DND-41 (cell line): Measurements from ENCODE around the gene TNS1.

Source experiments
- ATAC-seq: fragments of 200-7000 bp; cut with Tn5 transposase; 3 replicates; pipeline ENCODE4 v1.9.1; 2021; ENCODE audit warnings: low read depth; ENCODE audit not compliant: insufficient read depth
- DNase-seq: peaks from one replicate; pipeline ENCODE4 v3.0.0-alpha.2; 2020
- H2AFZ ChIP-seq: 2 replicates; pipeline ENCODE4 v1.6.0; 2012; ENCODE audit warnings: low read depth, low read length
- H3K27ac ChIP-seq: 2 replicates; pipeline ENCODE4 v1.5.1; 2012; ENCODE audit warnings: low read length, inconsistent platforms
- H3K27me3 ChIP-seq: fragments of 200-600 bp; sonication (generic); 2 replicates; pipeline ENCODE4 v1.6.0; 2012; ENCODE audit warnings: low read length, mild to moderate bottlenecking, inconsistent platforms; ENCODE audit not compliant: insufficient read depth, poor library complexity
- H3K36me3 ChIP-seq: 2 replicates; pipeline ENCODE4 v1.5.1; 2012; ENCODE audit warnings: low read length, inconsistent platforms; ENCODE audit not compliant: insufficient read depth
- H3K4me1 ChIP-seq: 2 replicates; pipeline ENCODE4 v1.5.1; 2012; ENCODE audit warnings: mild to moderate bottlenecking, low read length; ENCODE audit not compliant: insufficient read depth
- H3K4me2 ChIP-seq: 2 replicates; pipeline ENCODE4 v1.6.0; 2012; ENCODE audit warnings: mild to moderate bottlenecking, moderate library complexity, low read length, inconsistent platforms; ENCODE audit not compliant: insufficient read depth
- H3K4me3 ChIP-seq, 2 experiments: fragments of 200-600 bp in 1 of 2; shearing (Covaris generic) in 1 of 2; 2 replicates each; pipeline ENCODE4 v1.5.1; 2012 to 2016; ENCODE audit warnings: inconsistent platforms in 2 of 2, low read length in 2 of 2, mild to moderate bottlenecking in 2 of 2, low read depth in 1 of 2, moderate library complexity in 1 of 2
- H3K79me2 ChIP-seq: 2 replicates; pipeline ENCODE4 v1.6.0; 2012; ENCODE audit warnings: low read length, inconsistent platforms; ENCODE audit not compliant: insufficient read depth
- H3K9ac ChIP-seq: 2 replicates; pipeline ENCODE4 v1.6.0; 2012; ENCODE audit warnings: low read depth, mild to moderate bottlenecking, inconsistent platforms, low read length, moderate library complexity
- H3K9me3 ChIP-seq: 2 replicates; pipeline ENCODE4 v1.5.1; 2012; ENCODE audit warnings: low read length, moderate library complexity, mild to moderate bottlenecking, inconsistent platforms; ENCODE audit not compliant: insufficient read depth, severe bottlenecking
- H4K20me1 ChIP-seq: 2 replicates; pipeline ENCODE4 v1.6.0; 2012; ENCODE audit warnings: low read length; ENCODE audit not compliant: insufficient read depth
- EZH2 ChIP-seq: IDR thresholded peaks from 3 replicates; pipeline ENCODE4 v1.6.1; 2012; ENCODE audit warnings: borderline replicate concordance, low read depth, mild to moderate bottlenecking, moderate library complexity, low read length, inconsistent platforms; ENCODE audit not compliant: severe bottlenecking
- TF ChIP-seq, protein P1 (sequence below): IDR thresholded peaks from 2 replicates; pipeline ENCODE4 v1.5.1; 2012; ENCODE audit warnings: borderline replicate concordance, low read length, moderate library complexity, mild to moderate bottlenecking; ENCODE audit not compliant: poor library complexity, severe bottlenecking; ENCODE audit errors: extremely low read depth

The TNS1 gene

GRCh38 chr2:218016810-218017209 is 14.0 kb upstream of the TNS1 start:
- DNase-seq (no peak), ATAC-seq (no peak)
- no peak overlapping the region for H3K4me3 ChIP-seq
- no peaks in the 10 kb centered on the region for H3K79me2 ChIP-seq
- H3K9me3 ChIP-seq = no peaks in the 10 kb centered on the region
- no peak overlapping the region for H2AFZ ChIP-seq
- H3K4me1 ChIP-seq = no peaks in the 10 kb centered on the region
- H4K20me1 ChIP-seq = peaks cover 10% of the 10 kb centered on the region; the same call in 1 of the 2 replicates
- TF ChIP-seq, protein P1, sequence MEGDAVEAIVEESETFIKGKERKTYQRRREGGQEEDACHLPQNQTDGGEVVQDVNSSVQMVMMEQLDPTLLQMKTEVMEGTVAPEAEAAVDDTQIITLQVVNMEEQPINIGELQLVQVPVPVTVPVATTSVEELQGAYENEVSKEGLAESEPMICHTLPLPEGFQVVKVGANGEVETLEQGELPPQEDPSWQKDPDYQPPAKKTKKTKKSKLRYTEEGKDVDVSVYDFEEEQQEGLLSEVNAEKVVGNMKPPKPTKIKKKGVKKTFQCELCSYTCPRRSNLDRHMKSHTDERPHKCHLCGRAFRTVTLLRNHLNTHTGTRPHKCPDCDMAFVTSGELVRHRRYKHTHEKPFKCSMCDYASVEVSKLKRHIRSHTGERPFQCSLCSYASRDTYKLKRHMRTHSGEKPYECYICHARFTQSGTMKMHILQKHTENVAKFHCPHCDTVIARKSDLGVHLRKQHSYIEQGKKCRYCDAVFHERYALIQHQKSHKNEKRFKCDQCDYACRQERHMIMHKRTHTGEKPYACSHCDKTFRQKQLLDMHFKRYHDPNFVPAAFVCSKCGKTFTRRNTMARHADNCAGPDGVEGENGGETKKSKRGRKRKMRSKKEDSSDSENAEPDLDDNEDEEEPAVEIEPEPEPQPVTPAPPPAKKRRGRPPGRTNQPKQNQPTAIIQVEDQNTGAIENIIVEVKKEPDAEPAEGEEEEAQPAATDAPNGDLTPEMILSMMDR = no peak
- no peak for TF ChIP-seq EZH2
- no peaks in the 10 kb centered on the region for H3K36me3 ChIP-seq
- no peak overlapping the region for H3K9ac ChIP-seq
- H3K27ac ChIP-seq = no peak overlapping the region
- H3K27me3 ChIP-seq = peaks cover 10% of the 10 kb centered on the region
- H3K4me2 ChIP-seq = no peak overlapping the region

- Histone ChIP-seq H3K27me3 (peaks cover 20% of the 10 kb centered on the region), H2AFZ (no peak overlapping the region), H3K4me3 (no peak overlapping the region), H3K9ac (no peak overlapping the region), H3K27ac (no peak overlapping the region), H3K9me3 (no peaks in the 10 kb centered on the region), H3K4me2 (no peak overlapping the region), H3K36me3 (no peaks in the 10 kb centered on the region), H3K4me1 (no peaks in the 10 kb centered on the region), H4K20me1 (peaks cover 13% of the 10 kb centered on the region; the same call in 1 of the 2 replicates), H3K79me2 (no peaks in the 10 kb centered on the region)
- DNase-seq (no peak), ATAC-seq (no peak)
- TF ChIP-seq, protein P1 = no peak
- TF ChIP-seq EZH2 = no peak
Observed at GRCh38 chr2:218015586-218016521, 13.1 kb upstream of the TNS1 start.

DNA sequence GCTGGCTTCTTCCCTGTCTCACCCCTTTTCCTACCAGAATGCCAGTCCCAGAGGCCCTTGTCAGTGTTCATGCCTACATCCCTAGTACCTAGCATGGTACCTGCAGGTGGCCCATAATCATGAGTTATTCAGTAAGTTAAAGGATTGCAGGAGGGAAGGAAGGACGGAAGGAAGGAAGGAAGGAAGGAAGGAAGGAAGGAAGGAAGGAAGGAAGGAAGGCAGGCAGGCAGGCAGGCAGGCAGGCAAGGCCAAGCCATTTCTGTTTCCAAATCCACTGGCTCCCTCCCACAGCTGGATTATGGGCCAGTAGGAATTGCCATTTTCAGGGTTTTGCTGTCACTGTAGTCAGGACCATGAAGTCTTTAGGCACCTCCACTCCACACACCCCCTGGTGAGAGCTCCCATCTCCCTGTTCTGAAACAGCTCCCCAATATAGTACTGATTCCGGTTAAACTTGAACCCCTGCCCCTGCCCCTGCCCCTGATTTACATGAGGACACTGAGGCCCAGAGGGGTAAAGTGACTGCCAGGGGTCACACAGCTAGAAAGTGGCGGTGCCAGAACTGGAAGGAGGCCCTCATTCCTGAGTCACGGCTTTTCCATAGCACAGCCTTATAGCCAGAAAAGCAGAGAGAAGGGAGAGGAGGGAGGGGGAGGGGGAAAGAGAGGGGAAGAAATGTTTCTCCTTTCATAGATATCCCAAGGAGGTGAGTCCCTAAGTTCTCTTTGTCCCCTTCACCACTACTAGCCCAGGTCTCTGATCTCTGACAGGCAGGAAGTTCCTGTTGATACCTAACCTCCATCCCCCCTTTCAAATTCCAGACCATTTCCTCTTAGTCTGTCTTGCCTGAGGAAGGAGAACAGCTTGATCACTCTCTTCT is 12.2 kb upstream of the TNS1 start:
- Histone ChIP-seq H3K4me2 (no peak overlapping the region), H3K27ac (no peak overlapping the region), H2AFZ (no peak overlapping the region), H3K9me3 (no peaks in the 10 kb centered on the region), H3K79me2 (no peaks in the 10 kb centered on the region), H3K4me3 (no peak overlapping the region), H4K20me1 (peaks cover 15% of the 10 kb centered on the region; the same call in 1 of the 2 replicates), H3K4me1 (no peaks in the 10 kb centered on the region), H3K27me3 (peaks cover 29% of the 10 kb centered on the region), H3K9ac (no peak overlapping the region), H3K36me3 (no peaks in the 10 kb centered on the region)
- ATAC-seq (no peak), DNase-seq (no peak)
- TF ChIP-seq EZH2 = no peak
- TF ChIP-seq, protein P1 = no peak
